GM12892 (cell line): ENCODE data around the gene MUC5AC.

Experiments
- POLR2A ChIP-seq: IDR thresholded peaks from 2 replicates; pipeline ENCODE4 v1.6.1; 2011; ENCODE audit warnings: low read depth, low read length, control low read depth
- POLR2AphosphoS5 ChIP-seq: IDR thresholded peaks from 2 replicates; pipeline ENCODE4 v1.6.1; 2011; ENCODE audit warnings: low read depth, low read length, control low read depth
- TAF1 ChIP-seq: IDR thresholded peaks from 2 replicates; pipeline ENCODE4 v1.6.1; 2011; ENCODE audit warnings: low read depth, mild to moderate bottlenecking, control low read depth, low read length, borderline replicate concordance

GRCh38 chr11:1234771-1235305, 77.1 kb downstream of the MUC5AC start:
- TF ChIP-seq POLR2A (no peak), POLR2AphosphoS5 (no peak), TAF1 (no peak)
